Motor neuron (in vitro differentiated cells): Measurements from ENCODE around the gene NPHP1. TPM values are rescaled to one million over a fixed set of nuclear protein-coding genes. Genes with fewer than 3 reads are reported as not detected.
"Not testable (repeated sequence)": the region's sequence is repeated elsewhere in the genome, so short reads cannot be mapped to it uniquely, and the experiment has no call there.

ENCODE experiments used
- ATAC-seq, 8 experiments: fragments of 200-7000 bp; cut with Tn5 transposase; replicated peaks in 6 of 8; 2 replicates each; pipeline ENCODE4 v1.8.0; 2021; ENCODE audit warnings: mild to moderate bottlenecking in 8 of 8, moderate library complexity in 8 of 8
- H3K27ac ChIP-seq, 2 donors: fragments of 250-450 bp; sonication (Bioruptor Pico); 2 replicates each; pipeline ENCODE4 v1.9.0; 2021; ENCODE audit warnings: antibody characterized with exemption in 2 of 2, mild to moderate bottlenecking in 2 of 2, moderate library complexity in 1 of 2
- H3K4me1 ChIP-seq, 2 donors: fragments of 250-450 bp; sonication (Bioruptor Pico); replicated peaks in 1 of 2; 2 replicates each; pipeline ENCODE4 v1.6.1; 2021; ENCODE audit warnings: antibody characterized with exemption in 2 of 2, mild to moderate bottlenecking in 2 of 2, moderate library complexity in 1 of 2
- H3K4me3 ChIP-seq, 5 donors: fragments of 250-450 bp; sonication (Bioruptor Pico); 2 replicates each; pipeline ENCODE4 v1.9.0; 2021; ENCODE audit warnings: antibody characterized with exemption in 5 of 5, mild to moderate bottlenecking in 5 of 5, moderate library complexity in 4 of 5
- WGBS, 10 experiments: fragments of 450-650 bp; shearing (Covaris generic); methylation state at CpG; one replicate each; pipeline ENCODE4 v1.0.0; 2022; 5-methylcytosine and 5-hydroxymethylcytosine counted together
- in situ Hi-C, 9 experiments: fragments of 400-800 bp; cut with MboI; loops; one replicate each; pipeline ENCODE4 v1.15.0; 2021; ENCODE audit warnings: low sequenced_read_pairs in 9 of 9, low pct_unique_long_range_greater_than_20kb in 2 of 9; ENCODE audit not compliant: unreplicated experiment in 9 of 9
- total RNA-seq, 8 experiments: library from RNA; unstranded; fragments of 300-600 nt; gene quantifications; 2 replicates each; pipeline versions ENCODE4 v1.2.3 to v1.2.4, GENCODE V29; 2022

NPHP1 gene
- total RNA-seq, 8 experiments from 2014 or later: 1.9 to 24.2 (median 4.6) TPM

DNA sequence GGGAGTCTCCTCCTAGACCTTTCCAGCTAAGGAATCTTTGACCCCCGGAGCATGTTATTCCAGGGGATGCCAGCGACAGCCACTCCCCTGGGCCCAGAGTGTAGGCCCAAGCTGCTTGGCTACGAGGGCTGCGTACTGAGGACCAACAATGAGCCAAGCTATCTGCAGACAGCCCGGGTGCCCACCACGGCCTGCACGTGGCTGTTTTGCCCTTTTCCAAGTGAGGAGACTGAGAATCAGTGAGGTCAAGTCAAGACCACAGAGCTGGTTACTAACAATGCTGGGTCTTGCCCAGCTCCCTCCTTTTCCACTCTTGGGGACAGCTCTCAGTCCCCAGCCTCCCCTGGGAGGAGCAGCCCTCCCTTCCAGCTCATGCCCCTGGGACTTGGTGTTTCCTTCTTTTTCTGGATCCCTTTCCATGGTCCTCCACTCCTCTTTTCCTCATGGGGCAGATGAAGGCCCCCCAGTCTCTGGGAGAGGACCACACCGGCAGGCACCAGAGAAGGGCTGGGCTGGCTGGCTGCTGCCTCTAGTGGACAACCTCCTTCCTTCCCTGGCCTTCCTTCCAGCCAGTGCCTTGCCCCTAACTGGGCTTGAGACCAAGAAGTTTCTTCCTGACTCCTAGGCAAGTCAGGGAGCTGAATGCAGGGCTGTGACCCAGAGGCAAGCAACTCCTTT, 88.6 kb downstream of the NPHP1 start:
- Histone ChIP-seq H3K4me3 (peak overlapping the region in 2 of 5 donors; percentile 12 to 19), H3K27ac (no peak overlapping the region), H3K4me1 (peaks cover 0 to 3% of the 10 kb centered on the region in 2 donors)
- in situ Hi-C loops: no loop called here
- 0 to 23% methylated on average over 1 to 5 of the region's 8 CpGs; no CpG with 5 or more reads in 8 of the 10 experiments for WGBS, 10 experiments
- peak in 6 of 8 experiments; percentile 7 to 83 (median 62) for ATAC-seq

DNA sequence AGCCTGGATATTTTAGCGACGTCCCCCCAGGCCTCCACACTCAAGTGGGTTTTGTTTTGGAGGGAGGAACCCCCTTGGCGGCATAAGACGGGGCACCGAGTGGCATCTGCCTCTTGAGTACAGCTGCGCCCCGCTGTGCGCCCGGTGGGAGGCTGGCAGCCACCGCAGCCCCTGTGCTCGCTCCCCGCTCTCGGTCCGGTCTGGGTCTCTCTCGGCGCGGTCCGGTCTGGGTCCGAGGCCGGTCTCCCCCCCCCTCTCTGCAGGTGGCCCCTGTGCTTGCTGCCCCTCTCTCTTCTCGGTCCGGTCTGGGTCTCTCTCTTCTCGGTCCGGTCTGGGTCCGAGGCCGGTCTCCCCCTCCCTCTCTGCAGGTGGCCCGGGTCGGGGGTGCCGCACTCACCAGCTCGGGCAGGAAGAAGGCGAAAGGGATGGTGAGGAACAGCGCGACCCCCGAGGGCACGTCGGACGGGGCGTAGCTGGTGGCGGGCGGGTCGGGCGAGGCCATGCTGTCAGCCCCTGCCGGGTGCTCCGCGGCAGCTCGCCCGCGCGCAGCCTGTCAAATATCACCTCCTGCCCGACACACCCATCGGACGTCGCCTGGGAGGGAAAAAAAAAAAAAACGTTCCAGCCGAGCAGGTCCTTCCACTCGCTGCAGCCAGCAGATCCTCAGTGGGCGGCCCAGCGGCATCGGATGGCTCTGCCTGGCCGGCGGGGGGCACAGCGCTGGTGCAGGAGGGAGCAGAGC, 89.4 kb downstream of the NPHP1 start, which contains the start of gene MALL:
Gene MALL, minus strand, starts transcription at position 532 of the 742 bp plus-strand sequence. Its CDS starts 30 bp downstream, at position 502.
- in situ Hi-C loops: no loop called here
- peak; percentile 46 to 84 (median 72) for ATAC-seq
- H3K27ac ChIP-seq: no peak within 1 kb of the TSS
- 26 to 35% methylated on average over 9 of the region's 62 CpGs; no CpG with 5 or more reads in 8 of the 10 experiments for WGBS, 10 experiments
- peaks cover 0 to 3% of the 10 kb centered on the region in 2 donors for H3K4me1 ChIP-seq
- peak within 1 kb of the TSS in 3 of 5 donors; percentile 1 to 19 (median 12) for H3K4me3 ChIP-seq

DNA sequence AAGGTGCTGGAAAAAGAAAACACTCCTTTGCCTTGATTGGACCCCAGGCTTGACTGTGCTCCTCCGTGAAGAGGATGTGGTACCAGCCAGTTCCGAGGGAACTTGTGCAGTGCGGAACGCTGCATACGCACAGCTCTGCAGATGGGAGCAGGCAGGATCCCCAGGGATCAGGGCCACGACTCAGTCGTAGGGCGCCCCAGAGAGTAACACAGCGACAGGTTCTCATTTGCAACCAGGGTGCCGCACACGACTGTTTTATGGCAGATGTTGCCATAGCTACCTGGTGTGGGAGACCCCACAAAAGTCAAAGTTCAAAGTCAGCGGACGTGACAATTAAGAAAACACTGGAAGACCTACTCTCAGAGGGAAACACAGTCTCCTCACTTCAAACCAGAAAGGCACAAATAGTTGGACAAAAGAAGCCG, 90.0 kb downstream of the NPHP1 start:
- H3K27ac ChIP-seq: no peak overlapping the region
- H3K4me1 ChIP-seq: peaks cover 0 to 3% of the 10 kb centered on the region in 2 donors
- peak in 5 of 8 experiments; percentile 19 to 72 (median 52) for ATAC-seq
- 14 to 80% (median 71%) methylated on average over 1 to 11 of the region's 14 CpGs; no CpG with 5 or more reads in 3 of the 10 experiments for WGBS, 10 experiments
- in situ Hi-C loops: no loop called here
- H3K4me3 ChIP-seq: no peak overlapping the region

DNA sequence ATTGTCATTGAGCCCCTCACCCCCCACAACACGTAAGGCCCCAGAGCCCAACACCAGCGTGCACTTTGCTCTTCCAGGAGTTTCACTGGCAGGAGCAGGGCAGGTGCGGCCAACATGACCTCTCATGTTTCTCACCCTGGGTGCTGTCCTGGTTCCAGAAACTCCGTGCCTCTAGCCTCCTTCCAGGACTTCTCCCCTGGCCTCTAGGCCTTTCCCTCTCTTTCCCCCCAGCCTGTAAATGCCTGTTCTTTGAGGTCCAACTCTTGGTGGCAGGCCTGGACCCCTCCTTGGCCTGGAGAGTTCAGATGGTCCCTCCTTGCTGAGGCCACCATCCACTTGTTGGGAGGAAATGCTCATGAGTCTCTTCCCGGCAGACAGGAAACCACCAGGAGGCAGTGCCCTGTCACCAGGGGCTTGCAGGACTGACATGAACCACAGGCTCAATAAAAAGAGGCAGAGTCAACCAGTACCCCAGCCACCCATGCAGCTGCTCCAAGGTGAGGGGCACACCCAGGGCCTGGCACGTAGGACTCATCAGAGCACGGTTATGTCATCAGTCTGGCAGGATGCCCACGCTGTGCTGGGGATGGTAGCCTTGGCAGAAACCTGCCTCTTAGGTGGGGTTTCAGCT, 90.7 kb downstream of the NPHP1 start:
- WGBS, 10 experiments: 10 to 100% (median 91%) methylated on average over 1 to 7 of the region's 8 CpGs
- Histone ChIP-seq H3K4me1 (peaks cover 0 to 3% of the 10 kb centered on the region in 2 donors), H3K27ac (no peak overlapping the region), H3K4me3 (no peak overlapping the region)
- ATAC-seq: no peak
- in situ Hi-C loops: no loop called here

DNA sequence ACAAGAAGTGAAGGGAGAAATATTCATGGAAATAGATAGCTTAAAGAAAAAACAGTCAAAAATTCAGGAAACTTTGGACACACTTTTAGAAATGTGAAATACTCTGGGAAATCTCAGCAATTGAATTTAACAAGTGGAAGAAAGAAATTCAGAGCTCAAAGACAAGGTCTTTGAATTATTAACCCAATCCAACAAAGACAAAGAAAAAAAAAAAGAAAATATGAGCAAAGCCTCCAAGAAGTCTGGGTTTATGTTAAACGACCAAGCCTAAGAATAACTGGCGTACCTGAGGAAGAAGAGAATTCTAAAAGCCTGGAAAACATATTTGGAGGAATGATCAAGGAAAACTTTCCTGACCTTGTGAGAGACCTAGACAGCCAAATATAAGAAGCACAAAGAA, 96.5 kb downstream of the NPHP1 start:
- H3K27ac ChIP-seq, H3K4me3 ChIP-seq, H3K4me1 ChIP-seq, in situ Hi-C loops, ATAC-seq: not testable (repeated sequence)
- 38 to 100% (median 83%) methylated on average over 1 to 2 of the region's 2 CpGs; no CpG with 5 or more reads in 1 of the 10 experiments for WGBS, 10 experiments

DNA sequence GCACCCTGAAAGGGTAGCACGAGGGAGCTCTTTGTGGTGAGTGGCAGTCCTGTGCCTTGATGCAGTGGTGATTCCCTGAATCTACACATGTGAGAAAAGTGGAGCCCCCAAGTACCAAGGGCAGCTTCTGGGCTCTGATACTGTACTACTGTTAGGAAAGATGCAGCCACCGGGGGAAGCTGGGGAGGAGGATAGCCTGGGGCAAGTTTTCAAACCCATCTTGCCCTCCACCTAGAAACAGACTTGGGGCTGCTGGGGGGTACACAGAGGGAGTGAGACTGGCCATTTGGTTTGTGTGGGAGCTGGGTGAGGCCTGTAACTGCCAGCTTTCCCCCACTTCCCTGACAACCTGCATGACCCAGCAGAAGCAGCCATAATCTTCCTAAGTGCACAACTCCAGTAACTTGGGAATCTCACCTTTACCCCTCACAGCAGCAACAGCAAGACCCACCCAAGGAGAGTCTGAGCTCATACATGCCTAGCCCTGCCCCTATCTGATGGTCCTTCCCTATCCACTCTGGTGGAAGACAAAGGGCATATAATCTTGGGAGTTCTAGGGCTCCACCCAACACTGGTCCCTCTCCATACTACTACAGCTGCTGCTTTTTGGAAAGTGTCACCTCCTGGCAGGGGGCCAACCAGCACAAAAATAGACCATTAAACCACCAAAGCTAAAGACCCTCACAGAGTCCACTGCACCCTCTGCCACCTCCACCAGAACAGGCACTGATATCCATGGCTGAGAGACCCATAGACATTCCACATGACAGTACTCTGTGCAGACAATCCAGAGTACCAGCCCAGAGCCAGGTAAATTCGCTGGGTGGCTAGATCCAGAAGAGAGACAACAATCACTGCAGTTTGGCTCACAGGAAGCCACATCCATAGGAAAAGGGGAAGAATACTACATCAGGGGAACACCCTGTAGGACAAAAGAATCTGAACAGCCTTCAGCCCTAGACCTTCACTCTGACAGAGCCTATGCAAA, 97.4 kb downstream of the NPHP1 start:
- peak in 2 of 8 experiments; percentile 48 to 77 for ATAC-seq

DNA sequence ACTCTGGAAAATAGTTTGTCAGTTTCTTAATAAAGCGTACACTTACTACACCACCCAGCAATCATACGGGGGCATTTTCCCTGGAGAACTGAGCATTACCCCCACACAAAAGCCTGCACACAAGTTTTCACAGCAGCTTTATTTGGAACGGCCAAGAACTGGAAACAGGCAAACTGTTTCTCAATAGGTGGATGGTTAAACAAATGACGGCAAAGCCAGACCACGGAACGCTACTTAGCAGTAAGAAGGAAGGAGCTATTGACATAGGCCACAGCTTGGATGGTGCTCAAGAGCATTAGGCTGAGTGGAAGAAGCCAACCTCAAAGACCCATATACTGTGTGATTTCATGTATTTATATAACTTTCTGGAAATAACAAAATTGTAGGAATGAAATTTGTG, 98.2 kb downstream of the NPHP1 start:
- 33 to 100% (median 85%) methylated on average over 1 to 5 of the region's 6 CpGs; no CpG with 5 or more reads in 1 of the 10 experiments for WGBS, 10 experiments
- in situ Hi-C loops: no loop called here
- H3K4me1 ChIP-seq: no peaks in the 10 kb centered on the region
- H3K4me3 ChIP-seq: no peak overlapping the region
- ATAC-seq: no peak
- no peak overlapping the region for H3K27ac ChIP-seq

More for the DNA sequence above, 97.4 kb downstream of the NPHP1 start:
- in situ Hi-C loops: no loop called here
- 57 to 100% (median 82%) methylated on average over 1 to 2 of the region's 3 CpGs; no CpG with 5 or more reads in 6 of the 10 experiments for WGBS, 10 experiments
- Histone ChIP-seq H3K27ac (no peak overlapping the region), H3K4me3 (no peak overlapping the region), H3K4me1 (no peaks in the 10 kb centered on the region)

DNA sequence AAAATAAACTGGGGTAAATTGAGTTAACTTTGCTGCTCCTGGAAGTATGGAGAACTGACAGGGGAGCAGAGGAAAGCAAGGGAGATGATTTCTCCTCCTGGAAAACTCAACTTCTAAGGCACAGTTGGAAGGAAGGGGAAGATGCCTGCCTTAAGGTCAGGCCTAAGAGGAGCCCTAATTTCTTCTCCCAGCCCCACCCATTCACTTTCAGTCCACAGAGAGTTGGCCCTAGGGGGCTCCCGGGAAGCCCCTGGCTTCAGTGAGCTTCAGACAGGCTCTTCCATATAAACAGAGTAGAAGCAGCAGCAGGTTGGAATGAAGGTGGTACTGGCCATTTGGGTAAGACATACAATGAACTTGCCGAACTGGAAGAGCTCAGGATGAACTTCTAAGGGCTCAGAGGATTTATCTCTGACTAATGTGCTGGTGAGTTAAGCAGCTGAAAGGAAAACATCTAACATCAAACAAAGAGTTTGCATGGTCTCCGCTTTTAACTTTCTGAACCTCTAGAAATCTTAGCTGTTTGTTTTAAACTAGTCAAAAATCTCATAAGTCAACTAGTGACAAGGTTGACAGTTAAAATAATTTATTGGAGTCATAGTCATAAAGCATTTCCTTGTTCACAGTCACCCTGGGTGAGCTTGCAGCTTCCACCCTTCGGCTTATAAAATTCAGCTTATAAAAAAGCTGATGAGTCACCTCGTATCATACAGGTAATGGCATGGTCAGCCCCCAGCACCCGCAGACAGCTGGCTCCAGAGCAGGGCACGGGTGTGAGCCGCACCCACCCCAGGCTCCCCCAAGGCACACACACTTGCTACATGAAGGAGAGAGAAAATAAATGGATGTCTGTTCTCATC, 99.0 kb downstream of the NPHP1 start:
- in situ Hi-C loops: no loop called here
- Histone ChIP-seq H3K4me3 (no peak overlapping the region), H3K27ac (no peak overlapping the region), H3K4me1 (peaks cover 0 to 6% of the 10 kb centered on the region in 2 donors)
- 0 to 95% (median 68%) methylated on average over 3 to 8 of the region's 8 CpGs; no CpG with 5 or more reads in 1 of the 10 experiments for WGBS, 10 experiments
- peak in 2 of 8 experiments; percentile 2 to 43 for ATAC-seq

DNA sequence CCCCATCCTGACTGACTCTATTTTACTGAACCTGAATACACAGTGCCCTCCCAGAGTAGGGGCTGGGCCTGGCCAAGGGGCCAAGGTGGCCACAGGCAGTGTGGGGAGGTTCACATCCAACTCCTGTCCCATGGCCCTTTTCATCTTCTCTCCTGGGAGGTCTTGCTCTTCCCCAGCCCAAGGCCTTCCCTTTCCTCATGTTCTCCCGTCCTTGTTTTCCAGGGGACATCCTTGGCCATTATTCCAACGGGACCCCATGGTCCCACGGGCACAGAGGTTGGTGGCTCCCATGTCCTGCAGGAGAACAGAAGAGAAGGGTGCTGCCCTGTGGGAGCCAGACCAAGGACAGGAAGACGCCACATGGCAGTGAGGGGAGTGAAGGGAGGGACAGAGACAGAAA, 99.6 kb downstream of the NPHP1 start:
- ATAC-seq: no peak
- peaks cover 0 to 6% of the 10 kb centered on the region in 2 donors for H3K4me1 ChIP-seq
- 42 to 100% (median 80%) methylated on average over 1 to 4 of the region's 4 CpGs; no CpG with 5 or more reads in 3 of the 10 experiments for WGBS, 10 experiments
- H3K4me3 ChIP-seq: no peak overlapping the region
- in situ Hi-C loops: no loop called here
- H3K27ac ChIP-seq: no peak overlapping the region

DNA sequence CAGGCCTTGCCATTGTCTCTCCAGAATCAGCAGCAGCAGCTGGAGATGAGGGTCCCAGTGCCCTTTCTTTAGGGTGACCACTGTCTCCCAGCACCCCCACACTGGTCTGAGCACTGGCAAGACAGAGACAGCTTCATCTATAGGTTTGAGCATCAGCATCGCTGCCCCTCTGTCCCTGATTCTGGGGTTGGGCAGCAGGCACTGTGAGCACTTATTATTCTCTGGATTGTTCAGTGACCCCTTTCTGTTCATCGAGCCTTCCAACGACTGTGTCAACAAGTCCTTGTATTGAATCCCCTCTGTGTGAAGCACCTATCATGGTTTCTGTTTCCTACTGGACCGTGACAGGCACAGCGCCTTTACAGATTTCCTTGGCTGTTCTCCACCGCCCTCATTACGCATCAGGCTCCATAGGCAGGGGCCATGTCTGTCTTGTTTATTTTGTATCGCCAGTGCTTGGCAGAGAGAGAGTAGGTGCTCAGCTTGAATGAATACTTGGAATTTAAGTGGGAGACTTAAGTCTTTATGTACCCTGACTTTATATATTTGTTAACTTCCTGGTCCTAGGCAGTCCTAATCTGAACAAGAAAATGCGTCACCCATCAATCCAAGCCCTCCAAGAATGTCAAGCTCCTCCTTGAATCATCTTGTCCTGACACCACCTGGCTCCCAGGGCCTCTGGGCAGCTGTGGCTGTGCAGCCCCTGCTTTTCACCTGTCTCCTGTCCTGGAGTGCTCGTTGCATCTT, 100.6 kb downstream of the NPHP1 start:
- 82 to 100% (median 95%) methylated on average over 1 to 5 of the region's 10 CpGs; no CpG with 5 or more reads in 2 of the 10 experiments for WGBS, 10 experiments
- in situ Hi-C loops: no loop called here
- Histone ChIP-seq H3K27ac (no peak overlapping the region), H3K4me3 (no peak overlapping the region), H3K4me1 (peaks cover 0 to 6% of the 10 kb centered on the region in 2 donors)
- no peak for ATAC-seq
